PC-3 (cell line): ENCODE results near the gene SCAMP4. TPM values are rescaled to one million over a fixed set of nuclear protein-coding genes. Genes with fewer than 3 reads are reported as not detected.

Experiments
- ATAC-seq: fragments of 200-7000 bp; cut with Tn5 transposase; 2 replicates; pipeline ENCODE4 v1.9.1; 2020; ENCODE audit warnings: mild to moderate bottlenecking, moderate library complexity
- BruUV-seq: library from RNA; stranded (reverse); fragments of 400-500 nt; replicated peaks from 2 replicates; lab custom pipeline; 2021; lab: Mats Ljungman, UMichigan
- CTCF ChIA-PET: fragments of 300-600 bp; sonication (Branson Sonifier 250); formaldehyde crosslinking; loops from one replicate; lab custom pipeline; 2022; ENCODE audit warnings: antibody characterized with exemption; lab: Charles Lee
- POLR2A ChIA-PET: fragments of 300-600 bp; sonication (Branson Sonifier 250); formaldehyde crosslinking; loops from one replicate; lab custom pipeline; 2022; ENCODE audit warnings: antibody characterized with exemption; ENCODE audit not compliant: unreplicated experiment; lab: Charles Lee
- DNase-seq: peaks from one replicate; pipeline ENCODE4 v3.0.0-alpha.2; 2015
- H2AFZ ChIP-seq: fragments of 300-600 bp; sonication (generic); 2 replicates; pipeline ENCODE4 v1.6.0; 2016; ENCODE audit warnings: antibody characterized with exemption, low read length
- H3F3A ChIP-seq: fragments of 300-600 bp; sonication (generic); one replicate; pipeline ENCODE4 v1.6.0; 2017; ENCODE audit warnings: antibody characterized with exemption, low read length, control low read depth, mild to moderate bottlenecking; ENCODE audit not compliant: unreplicated experiment
- H3K27ac ChIP-seq: fragments of 300-600 bp; sonication (generic); 2 replicates; pipeline ENCODE4 v1.5.1; 2016; ENCODE audit warnings: mild to moderate bottlenecking, low read length
- H3K27me3 ChIP-seq: fragments of 300-600 bp; sonication (generic); 2 replicates; pipeline ENCODE4 v1.6.1; 2016; ENCODE audit warnings: low read length, mixed read lengths
- H3K36me3 ChIP-seq: fragments of 300-600 bp; sonication (generic); 2 replicates; pipeline ENCODE4 v1.6.1; 2016; ENCODE audit warnings: low read depth, mixed run types, low read length, mixed read lengths
- H3K4me1 ChIP-seq: fragments of 300-600 bp; sonication (generic); 2 replicates; pipeline ENCODE4 v1.5.1; 2016; ENCODE audit warnings: low read length; ENCODE audit not compliant: insufficient read depth
- H3K4me2 ChIP-seq: fragments of 300-600 bp; sonication (generic); 2 replicates; pipeline ENCODE4 v1.6.0; 2016; ENCODE audit warnings: low read length
- H3K4me3 ChIP-seq: fragments of 300-600 bp; sonication (generic); 2 replicates; pipeline ENCODE4 v1.5.1; 2016; ENCODE audit warnings: mild to moderate bottlenecking, low read length, mixed read lengths
- H3K79me2 ChIP-seq: fragments of 300-600 bp; sonication (generic); 2 replicates; pipeline ENCODE4 v1.6.1; 2017; ENCODE audit warnings: low read length, mixed read lengths
- H3K9ac ChIP-seq: fragments of 300-600 bp; sonication (generic); 2 replicates; pipeline ENCODE4 v1.6.0; 2016; ENCODE audit warnings: mild to moderate bottlenecking, low read length
- H3K9me2 ChIP-seq: fragments of 300-600 bp; sonication (generic); replicated peaks from 2 replicates; pipeline ENCODE4 v1.6.1; 2016; ENCODE audit warnings: mixed run types, low read length, mixed read lengths
- H3K9me3 ChIP-seq: fragments of 300-600 bp; sonication (generic); 2 replicates; pipeline ENCODE4 v1.6.1; 2016; ENCODE audit warnings: low read length, mixed read lengths
- H4K20me1 ChIP-seq: fragments of 300-600 bp; sonication (generic); 2 replicates; pipeline ENCODE4 v1.6.1; 2016; ENCODE audit warnings: low read length, mixed read lengths
- EZH2 ChIP-seq: fragments of 300-600 bp; sonication (generic); IDR thresholded peaks from one replicate; pipeline ENCODE4 v1.6.1; 2017; ENCODE audit warnings: antibody characterized with exemption, mild to moderate bottlenecking, low read length; ENCODE audit not compliant: unreplicated experiment
- EZH2phosphoT487 ChIP-seq: fragments of 300-600 bp; sonication (generic); IDR thresholded peaks from 2 replicates; pipeline ENCODE4 v1.6.1; 2018; ENCODE audit warnings: mild to moderate bottlenecking, antibody characterized with exemption, low read length, borderline replicate concordance
- intact Hi-C: fragments of 100-400 bp; cut with micrococcal nuclease; formaldehyde crosslinking; loops from 2 replicates; pipeline ENCODE4 v1.9.0; 2023
- total RNA-seq: library from RNA; depleted of rRNA; stranded (reverse); fragments of >200 nt; gene quantifications from 2 replicates; pipeline ENCODE4 v1.2.3, GENCODE V29; 2014
- TF ChIP-seq, protein P1 (sequence below): fragments of 300-600 bp; sonication (generic); conservative IDR thresholded peaks from 2 replicates; pipeline ENCODE4 v1.5.1; 2017; ENCODE audit warnings: antibody characterized with exemption, low read depth, mild to moderate bottlenecking, low read length

Gene SCAMP4
- total RNA-seq, 1 experiment from 2014 or later, result 61.5 TPM

DNA sequence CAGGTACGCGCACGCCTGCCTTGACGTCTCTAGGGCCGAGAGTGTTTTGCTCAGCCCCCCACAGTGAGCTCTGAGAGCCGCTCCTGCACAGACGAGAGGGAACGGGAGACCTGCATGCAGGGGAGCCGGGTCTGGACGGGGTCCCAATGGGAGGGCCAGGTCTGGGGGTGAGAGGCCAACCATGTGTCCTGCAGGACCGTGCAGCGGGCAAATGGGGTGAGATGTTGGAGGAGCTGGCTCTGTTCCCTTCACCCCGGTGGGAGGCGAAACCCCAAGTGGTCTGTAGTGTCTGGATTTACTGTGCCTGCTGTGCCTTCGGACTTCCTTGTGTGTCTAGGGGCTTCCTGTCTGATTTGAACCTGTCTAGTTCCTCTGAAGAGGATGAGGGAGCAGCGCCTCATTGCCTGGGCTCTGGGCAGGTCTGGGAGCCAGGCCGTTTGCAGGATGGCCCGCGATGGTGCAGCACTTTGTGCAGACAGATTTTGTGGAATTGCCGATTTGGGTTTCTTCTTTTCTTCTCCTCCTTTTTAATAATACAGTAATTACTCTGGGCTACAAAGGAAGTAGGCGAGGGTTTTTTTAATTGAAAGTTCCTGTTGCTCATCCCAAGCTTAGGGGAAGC lies 37.8 kb downstream of the SCAMP4 start:
- H3K36me3 ChIP-seq, result no peaks in the 10 kb centered on the region
- CTCF ChIA-PET, result no interaction called here
- ATAC-seq (no peak), DNase-seq (no peak)
- peak overlapping the region; percentile 88 for H3K4me3 ChIP-seq
- intact Hi-C loops, result no loop called here
- H2AFZ ChIP-seq, result no peak overlapping the region
- H4K20me1 ChIP-seq, result 0 out of 2 replicates have a peak, but pooled peaks cover 9% of the 10 kb centered on the region
- peak overlapping the region; percentile 78 for H3K9ac ChIP-seq
- BruUV-seq, result no TSS peak
- no peaks in the 10 kb centered on the region for H3K27me3 ChIP-seq
- POLR2A ChIA-PET, result no interaction called here
- H3K9me3 ChIP-seq, result no peaks in the 10 kb centered on the region
- peak overlapping the region; percentile 51 for H3K27ac ChIP-seq
- peaks cover 62% of the 10 kb centered on the region for H3K79me2 ChIP-seq
- H3K4me2 ChIP-seq, result peak overlapping the region; percentile 98
- TF ChIP-seq, protein P1, sequence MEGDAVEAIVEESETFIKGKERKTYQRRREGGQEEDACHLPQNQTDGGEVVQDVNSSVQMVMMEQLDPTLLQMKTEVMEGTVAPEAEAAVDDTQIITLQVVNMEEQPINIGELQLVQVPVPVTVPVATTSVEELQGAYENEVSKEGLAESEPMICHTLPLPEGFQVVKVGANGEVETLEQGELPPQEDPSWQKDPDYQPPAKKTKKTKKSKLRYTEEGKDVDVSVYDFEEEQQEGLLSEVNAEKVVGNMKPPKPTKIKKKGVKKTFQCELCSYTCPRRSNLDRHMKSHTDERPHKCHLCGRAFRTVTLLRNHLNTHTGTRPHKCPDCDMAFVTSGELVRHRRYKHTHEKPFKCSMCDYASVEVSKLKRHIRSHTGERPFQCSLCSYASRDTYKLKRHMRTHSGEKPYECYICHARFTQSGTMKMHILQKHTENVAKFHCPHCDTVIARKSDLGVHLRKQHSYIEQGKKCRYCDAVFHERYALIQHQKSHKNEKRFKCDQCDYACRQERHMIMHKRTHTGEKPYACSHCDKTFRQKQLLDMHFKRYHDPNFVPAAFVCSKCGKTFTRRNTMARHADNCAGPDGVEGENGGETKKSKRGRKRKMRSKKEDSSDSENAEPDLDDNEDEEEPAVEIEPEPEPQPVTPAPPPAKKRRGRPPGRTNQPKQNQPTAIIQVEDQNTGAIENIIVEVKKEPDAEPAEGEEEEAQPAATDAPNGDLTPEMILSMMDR, result no peak
- TF ChIP-seq EZH2, result no peak
- TF ChIP-seq EZH2phosphoT487, result no peak
- H3K9me2 ChIP-seq, result no peaks in the 10 kb centered on the region
- H3K4me1 ChIP-seq, result peaks cover 17% of the 10 kb centered on the region; the same call in 1 of the 2 replicates
- H3F3A ChIP-seq, result no peaks in the 10 kb centered on the region

DNA sequence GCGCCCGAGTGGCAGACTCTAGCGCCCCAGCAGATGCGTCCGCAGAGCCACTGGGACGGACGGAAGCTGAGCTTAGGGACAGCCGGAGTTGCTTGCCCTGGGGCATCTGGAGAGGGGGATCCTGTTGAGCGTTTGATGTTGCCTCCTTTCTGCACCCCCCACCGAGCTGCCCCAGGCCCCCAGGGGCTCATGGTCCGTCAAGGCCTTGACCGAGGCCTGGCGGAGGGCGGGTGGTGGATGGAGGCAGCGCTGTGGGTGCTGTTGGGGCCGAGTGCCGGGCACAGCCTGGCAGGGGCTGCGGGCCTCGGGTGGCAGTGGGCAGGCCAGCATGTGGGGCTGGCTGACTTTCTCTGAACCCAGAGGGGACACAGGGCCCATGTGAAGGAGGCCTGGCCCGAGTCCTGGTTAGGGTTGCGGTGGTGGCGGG lies 38.5 kb downstream of the SCAMP4 start:
- intact Hi-C loops, result no loop called here
- Histone ChIP-seq H3K9me3 (no peaks in the 10 kb centered on the region), H3K9ac (no peak overlapping the region), H3K27ac (no peak overlapping the region), H3F3A (no peaks in the 10 kb centered on the region), H2AFZ (no peak overlapping the region), H3K9me2 (no peaks in the 10 kb centered on the region), H3K79me2 (peaks cover 68% of the 10 kb centered on the region), H3K27me3 (no peaks in the 10 kb centered on the region), H3K4me2 (peak overlapping the region; percentile 98), H3K4me3 (peak overlapping the region; percentile 88; the same call in 1 of the 2 replicates), H4K20me1 (0 out of 2 replicates have a peak, but pooled peaks cover 9% of the 10 kb centered on the region), H3K36me3 (no peaks in the 10 kb centered on the region), H3K4me1 (peaks cover 17% of the 10 kb centered on the region; the same call in 1 of the 2 replicates)
- no peak for DNase-seq
- TF ChIP-seq, protein P1, result no peak
- TF ChIP-seq EZH2phosphoT487 (no peak), EZH2 (no peak)
- ATAC-seq, result no peak
- POLR2A ChIA-PET, result no interaction called here
- no TSS peak for BruUV-seq
- CTCF ChIA-PET, result no interaction called here
